ENCODE data around the gene PHC3. TPM values are rescaled to one million over a fixed set of nuclear protein-coding genes. Genes with fewer than 3 reads are reported as not detected.

The PHC3 gene
- total RNA-seq, 3 donors from 2014 or later, result 65.1 to 117 (median 87.2) TPM

DNA sequence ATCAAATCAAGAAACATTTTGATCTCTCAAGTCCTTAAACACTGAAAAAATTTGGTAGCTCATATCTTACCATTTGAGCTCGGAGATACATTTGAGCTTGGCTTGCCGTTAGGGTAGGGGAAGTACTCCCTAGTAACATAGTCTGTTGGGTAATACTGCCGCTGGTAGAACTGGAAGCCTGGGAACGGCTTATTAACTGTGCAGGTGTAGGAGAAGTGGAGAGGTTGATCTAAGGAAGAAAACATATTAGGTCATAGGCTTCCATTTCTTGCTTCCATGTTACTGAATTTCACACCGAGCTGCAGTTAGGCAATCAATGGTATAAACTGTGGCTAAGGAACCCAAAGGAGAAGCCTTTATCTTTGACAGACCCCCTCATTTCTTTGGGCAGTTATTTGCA, 32.5 kb downstream of the PHC3 start:
- H3K9me3 ChIP-seq, result no peaks in the 10 kb centered on the region
- no peaks in the 10 kb centered on the region for H3K27me3 ChIP-seq
- no peak overlapping the region for H3K4me3 ChIP-seq
- no peaks in the 10 kb centered on the region for H3K4me1 ChIP-seq
- no peaks in the 10 kb centered on the region for H3K36me3 ChIP-seq
- TF ChIP-seq, protein P1, sequence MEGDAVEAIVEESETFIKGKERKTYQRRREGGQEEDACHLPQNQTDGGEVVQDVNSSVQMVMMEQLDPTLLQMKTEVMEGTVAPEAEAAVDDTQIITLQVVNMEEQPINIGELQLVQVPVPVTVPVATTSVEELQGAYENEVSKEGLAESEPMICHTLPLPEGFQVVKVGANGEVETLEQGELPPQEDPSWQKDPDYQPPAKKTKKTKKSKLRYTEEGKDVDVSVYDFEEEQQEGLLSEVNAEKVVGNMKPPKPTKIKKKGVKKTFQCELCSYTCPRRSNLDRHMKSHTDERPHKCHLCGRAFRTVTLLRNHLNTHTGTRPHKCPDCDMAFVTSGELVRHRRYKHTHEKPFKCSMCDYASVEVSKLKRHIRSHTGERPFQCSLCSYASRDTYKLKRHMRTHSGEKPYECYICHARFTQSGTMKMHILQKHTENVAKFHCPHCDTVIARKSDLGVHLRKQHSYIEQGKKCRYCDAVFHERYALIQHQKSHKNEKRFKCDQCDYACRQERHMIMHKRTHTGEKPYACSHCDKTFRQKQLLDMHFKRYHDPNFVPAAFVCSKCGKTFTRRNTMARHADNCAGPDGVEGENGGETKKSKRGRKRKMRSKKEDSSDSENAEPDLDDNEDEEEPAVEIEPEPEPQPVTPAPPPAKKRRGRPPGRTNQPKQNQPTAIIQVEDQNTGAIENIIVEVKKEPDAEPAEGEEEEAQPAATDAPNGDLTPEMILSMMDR (IDR thresholded peaks at IDR 0.05), result no peak
- TF ChIP-seq POLR2A (IDR thresholded peaks at IDR 0.05) (no peak), POLR2AphosphoS5 (IDR thresholded peaks at IDR 0.05) (no peak)
- no peak for DNase-seq (ENCODE audit: low spot score in 2 of 2)
- intact Hi-C loops (cut with DNase I; ENCODE audit: low total_unique reads), result no loop called here
- no peak overlapping the region for H3K27ac ChIP-seq

DNA sequence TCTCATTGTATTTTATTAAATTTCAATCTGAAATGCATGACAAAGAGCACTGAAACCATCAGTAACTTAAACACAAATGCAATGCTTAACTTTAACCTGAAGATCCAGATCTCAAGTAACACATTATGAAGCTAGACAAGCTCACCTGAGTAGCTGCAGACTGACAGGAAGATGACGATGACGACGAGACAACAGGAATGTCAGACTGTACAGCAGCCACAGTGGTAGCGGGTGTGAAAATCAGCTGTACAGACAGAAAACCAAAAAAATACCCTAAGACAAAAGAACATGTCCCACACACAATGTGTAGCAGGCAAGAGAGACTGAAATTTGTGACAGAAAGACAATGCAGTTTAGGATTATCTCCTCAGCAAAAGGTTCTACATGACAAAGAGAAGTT, 36.3 kb downstream of the PHC3 start:
- TF ChIP-seq, protein P1 (IDR thresholded peaks at IDR 0.05), result no peak
- TF ChIP-seq POLR2AphosphoS5 (IDR thresholded peaks at IDR 0.05) (no peak), POLR2A (IDR thresholded peaks at IDR 0.05) (no peak)
- intact Hi-C loops (cut with DNase I; ENCODE audit: low total_unique reads), result no loop called here
- Histone ChIP-seq H3K9me3 (no peaks in the 10 kb centered on the region), H3K27me3 (no peaks in the 10 kb centered on the region), H3K27ac (no peak overlapping the region), H3K36me3 (no peaks in the 10 kb centered on the region), H3K4me1 (no peaks in the 10 kb centered on the region), H3K4me3 (no peak overlapping the region)
- DNase-seq (ENCODE audit: low spot score in 2 of 2), result no peak

DNA sequence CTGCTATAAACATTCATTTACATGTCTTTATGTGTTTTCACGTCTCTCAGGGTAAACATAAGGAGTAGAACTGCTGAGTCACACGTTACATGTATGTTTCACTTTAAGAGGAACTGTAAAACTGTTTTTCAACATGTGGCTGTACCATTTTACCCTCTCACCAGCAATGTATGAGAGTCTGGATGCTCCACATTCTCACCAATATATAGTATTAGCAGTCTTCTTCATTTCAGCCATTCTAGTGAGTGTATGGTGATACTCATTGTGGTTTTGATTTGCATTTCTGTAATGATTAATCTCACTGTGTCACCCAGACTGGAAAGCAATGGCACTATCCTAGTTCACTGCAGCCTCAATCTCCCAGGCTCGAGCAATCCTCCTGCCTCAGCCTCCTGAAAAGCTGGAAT, 37.1 kb downstream of the PHC3 start:
- H3K4me1 ChIP-seq, result no peaks in the 10 kb centered on the region
- H3K4me3 ChIP-seq, result no peak overlapping the region
- intact Hi-C loops (cut with DNase I; ENCODE audit: low total_unique reads), result no loop called here
- DNase-seq (ENCODE audit: low spot score in 2 of 2), result no peak
- TF ChIP-seq, protein P1 (IDR thresholded peaks at IDR 0.05), result no peak
- no peak for TF ChIP-seq POLR2A (IDR thresholded peaks at IDR 0.05)
- TF ChIP-seq POLR2AphosphoS5 (IDR thresholded peaks at IDR 0.05), result no peak
- H3K36me3 ChIP-seq, result no peaks in the 10 kb centered on the region
- no peak overlapping the region for H3K27ac ChIP-seq
- no peaks in the 10 kb centered on the region for H3K9me3 ChIP-seq
- H3K27me3 ChIP-seq, result no peaks in the 10 kb centered on the region

DNA sequence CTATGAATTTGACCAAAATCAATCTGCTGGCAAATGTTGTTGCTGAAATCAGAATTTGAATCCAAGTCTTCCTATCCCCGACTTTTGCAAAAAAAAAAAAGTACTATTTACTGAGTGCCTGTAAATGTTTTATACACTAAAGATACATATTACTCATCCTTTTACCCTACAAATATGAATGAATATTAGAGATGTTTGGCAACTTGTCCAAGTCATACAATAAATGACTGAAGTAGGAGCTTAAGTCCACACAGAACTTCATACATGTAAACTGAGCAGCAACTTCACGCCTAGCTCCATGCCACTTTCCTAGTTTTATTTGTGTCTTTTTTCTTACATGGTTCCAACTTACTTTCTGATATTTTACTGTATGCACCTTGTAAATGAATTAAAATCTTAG, 39.2 kb downstream of the PHC3 start:
- H3K27me3 ChIP-seq, result no peaks in the 10 kb centered on the region
- no peaks in the 10 kb centered on the region for H3K9me3 ChIP-seq
- H3K27ac ChIP-seq, result no peak overlapping the region
- H3K4me1 ChIP-seq, result no peaks in the 10 kb centered on the region
- H3K4me3 ChIP-seq, result no peak overlapping the region
- no peak for DNase-seq (ENCODE audit: low spot score in 2 of 2)
- no peaks in the 10 kb centered on the region for H3K36me3 ChIP-seq
- intact Hi-C loops (cut with DNase I; ENCODE audit: low total_unique reads), result no loop called here
- TF ChIP-seq POLR2AphosphoS5 (IDR thresholded peaks at IDR 0.05), result no peak
- TF ChIP-seq, protein P1 (IDR thresholded peaks at IDR 0.05), result no peak
- TF ChIP-seq POLR2A (IDR thresholded peaks at IDR 0.05), result no peak

DNA sequence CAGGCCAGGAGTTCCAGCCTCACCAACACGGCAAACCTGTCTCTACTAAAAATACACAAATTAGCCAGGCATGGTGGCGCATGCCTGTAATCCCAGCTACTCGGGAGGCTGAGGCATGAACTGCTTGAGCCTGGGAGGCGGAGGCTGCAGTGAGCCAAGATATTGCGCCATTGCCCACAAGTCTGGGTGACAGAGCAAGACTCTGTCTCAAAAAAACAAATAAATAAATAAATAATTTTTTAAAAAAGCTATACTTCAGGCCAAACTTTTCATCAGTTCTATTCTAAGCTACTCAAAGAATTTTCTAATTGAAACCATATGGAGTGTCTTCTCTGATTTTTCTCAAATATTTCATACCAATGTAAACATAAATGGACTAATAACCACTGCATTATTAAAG, 43.5 kb downstream of the PHC3 start:
- H3K36me3 ChIP-seq, result peaks cover 4% of the 10 kb centered on the region
- H3K9me3 ChIP-seq, result no peaks in the 10 kb centered on the region
- H3K27ac ChIP-seq, result no peak overlapping the region
- H3K27me3 ChIP-seq, result no peaks in the 10 kb centered on the region
- intact Hi-C loops (cut with DNase I; ENCODE audit: low total_unique reads), result no loop called here
- no peak for DNase-seq (ENCODE audit: low spot score in 2 of 2)
- no peaks in the 10 kb centered on the region for H3K4me1 ChIP-seq
- TF ChIP-seq POLR2A (IDR thresholded peaks at IDR 0.05) (no peak), POLR2AphosphoS5 (IDR thresholded peaks at IDR 0.05) (no peak)
- TF ChIP-seq, protein P1 (IDR thresholded peaks at IDR 0.05), result no peak
- no peak overlapping the region for H3K4me3 ChIP-seq
